HFF-Myc (cell line): Measurements from ENCODE around the gene DCTN1.

Experiments
- DNase-seq: peaks from one replicate; pipeline ENCODE4 v3.0.0-alpha.2; 2011; ENCODE audit warnings: low read depth; ENCODE audit errors: extremely low read depth
- H3K4me3 ChIP-seq: replicated peaks from 2 replicates; pipeline ENCODE4 v1.5.1; 2011; ENCODE audit warnings: low read depth, mild to moderate bottlenecking, control low read depth, low read length
- CTCF ChIP-seq: IDR thresholded peaks from 2 replicates; pipeline ENCODE4 v1.5.1; 2012; ENCODE audit warnings: mild to moderate bottlenecking, low read depth, low read length, control low read depth; ENCODE audit errors: missing control alignments

DCTN1 gene

GRCh38 chr2:74364533-74365505 is 15.3 kb downstream of the DCTN1 start:
- no peak overlapping the region for H3K4me3 ChIP-seq
- DNase-seq, result no peak
- no peak for TF ChIP-seq CTCF

GRCh38 chr2:74361327-74361726 is 18.8 kb downstream of the DCTN1 start:
- DNase-seq, result no peak
- H3K4me3 ChIP-seq, result no peak overlapping the region
- no peak for TF ChIP-seq CTCF

GRCh38 chr2:74357627-74358026 is 22.5 kb downstream of the DCTN1 start:
- H3K4me3 ChIP-seq, result no peak overlapping the region
- no peak for TF ChIP-seq CTCF
- DNase-seq, result no peak

DNA sequence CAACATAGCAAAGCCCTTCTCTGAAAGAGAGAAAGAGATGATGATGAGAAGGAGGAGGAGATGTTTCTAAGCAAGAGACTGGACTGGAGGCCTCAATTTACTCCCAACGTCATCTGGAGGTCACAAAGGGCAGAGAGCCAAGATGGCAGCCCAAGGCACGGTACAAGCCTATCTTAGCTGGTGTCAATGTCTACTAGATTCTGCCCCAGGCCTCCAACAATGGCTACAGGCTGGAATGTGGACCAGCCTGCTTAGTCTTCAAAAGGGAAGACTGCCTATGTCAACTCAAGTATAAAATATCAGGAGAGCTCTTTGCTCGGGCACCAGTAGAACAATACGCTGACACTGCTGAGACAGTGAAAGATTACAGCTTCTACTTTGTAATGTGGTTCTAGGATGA is 30.2 kb downstream of the DCTN1 start:
- no peak for TF ChIP-seq CTCF
- H3K4me3 ChIP-seq, result no peak overlapping the region
- DNase-seq, result no peak

DNA sequence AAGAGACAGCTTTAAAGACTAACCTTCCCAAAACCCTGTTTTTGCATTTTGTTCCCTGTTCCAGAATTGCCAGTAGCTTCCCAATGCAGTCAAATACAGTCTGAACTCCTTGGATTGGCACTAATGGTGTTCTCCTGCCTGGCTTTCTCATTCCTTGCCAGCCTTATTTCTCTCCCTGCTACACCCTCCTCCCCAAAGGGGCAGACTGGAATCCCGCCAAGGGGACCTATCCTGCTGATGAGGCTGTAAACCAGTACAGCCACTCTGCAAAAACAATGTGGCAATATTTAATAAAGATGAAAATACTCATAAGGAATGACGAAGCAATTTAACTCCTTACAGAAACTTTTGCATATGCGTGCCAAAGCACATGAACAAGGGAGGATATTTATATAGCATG is 32.4 kb downstream of the DCTN1 start:
- H3K4me3 ChIP-seq, result no peak overlapping the region
- no peak for TF ChIP-seq CTCF
- no peak for DNase-seq

DNA sequence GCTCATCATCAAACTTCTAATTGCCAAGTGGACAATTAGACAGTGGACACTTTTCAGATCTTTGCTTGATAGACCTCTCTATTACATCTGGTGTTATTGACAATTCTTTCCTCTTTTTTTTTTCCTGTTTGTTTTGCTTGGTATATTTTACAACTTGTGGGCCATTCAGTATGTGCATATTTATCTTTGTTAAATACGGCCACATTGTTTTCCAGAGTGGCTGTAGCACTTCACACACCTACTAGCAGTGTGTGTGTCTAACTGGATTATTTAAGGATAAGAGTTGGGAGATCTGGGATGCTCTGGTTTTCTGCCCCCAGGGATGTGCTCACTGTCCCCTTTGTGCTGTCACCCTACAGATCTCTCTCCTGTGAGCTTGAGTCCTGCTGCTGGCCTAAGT is 32.8 kb downstream of the DCTN1 start:
- DNase-seq, result no peak
- TF ChIP-seq CTCF, result no peak
- H3K4me3 ChIP-seq, result no peak overlapping the region
